SIG-M5 treated with dmso at 0.1 percent for 504 hours (cell line): ENCODE measurements around the gene SNX14.

Source experiments
- DNase-seq: peaks from one replicate; lab custom pipeline; 2025; ENCODE audit not compliant: unreplicated experiment; lab: John Stamatoyannopoulos, UW

SNX14 gene

GRCh38 chr6:85465762-85466161, 127.9 kb downstream of the SNX14 start:
- no peak for DNase-seq

- no peak for DNase-seq
Measured at GRCh38 chr6:85464722-85465150, 128.9 kb downstream of the SNX14 start.

- DNase-seq = peak; percentile 59
Measured at GRCh38 chr6:85464260-85464644, 129.4 kb downstream of the SNX14 start.

DNA sequence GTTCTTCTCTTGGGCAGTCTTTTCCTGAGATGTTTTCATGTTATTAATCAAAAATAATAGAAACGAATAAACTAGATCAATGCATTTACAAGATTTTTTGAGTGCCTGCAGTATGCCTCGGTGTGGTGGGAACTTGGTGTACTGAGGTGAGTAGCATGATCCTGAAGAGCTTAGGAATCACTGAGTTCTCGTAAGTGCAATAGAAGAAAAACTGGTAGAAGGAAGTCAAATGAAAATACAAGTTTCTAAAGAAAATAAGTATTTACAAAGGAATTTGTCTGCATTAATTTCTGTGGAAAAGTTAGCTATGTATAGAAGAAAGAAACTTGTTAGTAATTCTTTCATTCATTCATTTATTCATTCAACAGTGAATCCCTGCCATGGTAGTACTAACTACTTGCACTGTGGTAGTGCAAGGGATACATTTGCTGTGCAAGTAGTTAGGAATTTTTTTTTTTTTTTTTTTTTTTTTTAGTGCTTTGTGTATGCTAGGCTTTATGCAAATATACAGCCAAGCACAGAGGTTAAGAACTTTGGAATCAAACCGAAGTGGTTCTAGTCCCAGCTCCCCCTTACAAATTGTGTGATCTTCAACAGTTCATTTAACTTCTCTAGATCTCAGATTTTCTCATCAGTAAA, 129.9 kb downstream of the SNX14 start:
- no peak for DNase-seq

DNA sequence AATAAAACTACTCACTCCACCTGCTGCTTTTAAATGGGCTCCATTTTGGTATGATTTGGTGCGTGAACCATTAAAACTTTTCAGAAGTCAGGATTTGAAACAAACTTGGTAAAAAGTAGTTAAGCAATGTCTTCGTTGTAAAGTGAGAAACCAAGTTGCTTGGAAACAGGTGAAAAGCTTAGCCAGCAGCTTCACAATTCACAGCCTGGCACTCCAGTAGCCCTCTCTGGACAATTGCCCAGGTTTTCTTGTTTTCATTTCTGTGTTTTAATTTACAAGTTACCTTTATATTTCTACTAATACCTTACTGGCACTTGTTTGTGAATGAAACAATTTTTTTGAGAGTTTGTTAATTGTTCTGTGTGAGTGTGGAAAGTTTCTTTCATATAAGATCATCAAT, 131.0 kb downstream of the SNX14 start:
- DNase-seq = no peak

DNA sequence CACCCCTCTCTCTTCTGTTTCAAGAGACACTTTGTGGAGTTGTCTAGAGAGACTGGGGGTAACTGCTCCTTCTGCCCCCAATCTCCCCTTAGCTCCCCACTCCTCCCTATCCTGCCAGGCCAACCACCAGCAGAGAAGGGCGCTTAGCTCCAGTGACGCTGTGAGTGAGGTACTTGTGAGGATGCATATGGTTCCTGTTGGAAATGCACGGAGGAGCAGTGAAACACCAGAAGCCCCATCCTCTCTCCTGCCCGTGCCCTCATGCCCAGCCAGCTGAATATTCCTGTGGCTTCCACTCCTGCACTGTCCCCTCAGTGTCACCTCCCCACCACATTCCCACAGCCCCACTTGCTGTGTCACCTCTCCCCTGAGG, 131.9 kb downstream of the SNX14 start:
- DNase-seq = no peak

DNA sequence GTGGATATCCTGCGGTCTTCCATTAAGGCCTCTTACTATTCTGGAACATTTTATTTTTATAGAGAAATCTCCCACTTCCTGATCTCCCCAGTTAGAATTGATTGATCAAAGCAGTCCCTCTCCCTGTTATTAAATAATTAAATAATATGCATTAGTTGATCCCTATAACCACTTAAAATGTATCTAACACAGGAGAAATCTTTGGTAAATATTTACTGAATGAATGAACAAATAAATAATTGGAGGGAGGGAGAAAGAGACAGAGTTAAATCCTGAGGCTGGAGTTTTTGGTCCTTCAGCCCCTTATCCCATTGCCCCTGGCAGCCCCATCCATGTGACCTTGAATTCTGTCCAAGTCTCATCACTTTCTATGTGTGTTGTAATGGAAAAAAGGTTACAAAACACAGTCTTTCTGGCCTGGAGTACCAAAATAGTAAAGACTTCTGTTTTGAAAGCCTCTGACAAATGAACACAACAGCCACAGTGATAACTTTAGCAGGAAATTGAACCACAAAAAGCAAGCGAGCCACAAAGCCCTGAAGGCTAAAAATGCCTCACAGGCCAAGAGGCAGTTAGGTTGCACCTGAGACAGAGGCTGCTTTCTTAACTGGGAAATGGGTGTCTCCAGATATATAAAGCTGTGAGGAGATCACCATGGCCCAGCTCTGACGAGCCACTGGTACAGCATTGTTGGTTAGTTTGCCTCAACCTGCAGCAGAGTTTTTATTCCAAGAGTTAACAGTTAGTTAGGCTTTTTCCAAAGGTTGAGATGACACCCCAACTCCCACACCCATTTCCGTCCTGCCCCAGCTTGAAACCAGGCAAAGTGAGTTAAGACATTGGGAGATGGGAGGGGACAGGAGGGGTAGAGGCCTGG, 132.5 kb downstream of the SNX14 start:
- DNase-seq = peak; percentile 88

DNA sequence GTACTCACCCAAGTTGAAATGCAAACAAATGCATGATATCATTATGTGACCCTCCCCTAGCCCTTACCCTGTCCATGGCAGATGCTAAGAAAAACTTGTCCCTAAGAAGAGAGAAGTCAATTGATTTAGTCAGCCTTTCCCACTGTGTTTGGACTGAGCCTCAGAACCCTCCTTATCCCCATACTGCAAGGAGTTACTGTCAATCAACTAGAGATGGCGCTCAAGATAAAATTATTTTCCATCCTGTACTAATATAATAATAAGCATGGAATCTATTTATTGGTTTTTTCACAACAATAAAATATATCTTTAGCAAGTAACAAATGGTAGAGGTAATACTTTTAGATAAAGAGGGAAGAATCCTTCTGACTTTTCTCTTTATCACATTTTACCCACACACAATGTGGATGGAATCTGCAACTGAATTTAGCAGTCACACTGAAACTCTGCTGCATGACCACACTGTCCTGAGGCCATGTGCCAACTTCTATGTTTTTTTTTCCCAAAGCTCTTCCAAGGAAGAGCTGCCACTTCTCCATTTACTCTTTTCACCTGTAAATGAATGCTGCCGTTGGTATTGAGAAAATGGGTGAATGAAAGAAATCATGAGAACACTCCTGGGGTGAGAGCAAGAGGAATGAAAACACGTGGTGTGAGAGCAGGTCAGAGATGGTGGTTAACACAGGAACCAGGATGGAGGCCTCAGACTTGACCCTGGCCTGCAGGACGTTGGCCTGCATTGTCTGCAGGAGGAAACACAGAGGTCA, 133.3 kb downstream of the SNX14 start:
- DNase-seq = no peak

DNA sequence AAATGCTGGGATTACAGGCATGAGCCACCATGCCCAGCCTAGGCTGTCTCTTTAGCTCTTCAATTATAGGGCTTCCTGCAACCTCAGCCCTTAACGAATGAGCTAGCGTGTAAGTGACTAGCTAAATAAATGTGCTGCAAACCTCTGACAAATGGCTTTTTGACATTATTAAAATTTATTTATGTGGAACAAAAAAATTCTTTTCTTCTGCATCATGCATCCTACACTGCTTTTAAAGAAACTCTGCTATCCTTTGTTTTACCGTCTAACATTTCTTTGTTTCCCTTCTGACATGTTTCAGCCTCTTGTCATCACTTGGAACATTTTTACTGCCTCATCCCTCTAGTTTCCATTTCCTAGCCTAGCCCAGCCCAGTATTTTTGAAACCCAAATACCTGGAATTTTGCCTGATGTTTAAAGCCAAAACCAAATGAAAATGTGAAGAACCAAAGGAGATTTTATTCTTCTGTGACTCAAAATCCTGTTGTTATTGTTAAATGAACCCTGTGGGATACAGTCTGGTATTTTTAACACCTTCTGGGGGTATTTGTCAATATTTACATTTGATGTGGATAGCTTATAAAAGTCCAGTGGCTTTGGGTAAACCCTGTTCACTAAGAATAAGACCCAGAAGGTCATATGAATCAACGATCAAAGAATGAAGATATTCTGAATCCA, 134.3 kb downstream of the SNX14 start:
- DNase-seq = no peak

GRCh38 chr6:85458782-85459181, 134.9 kb downstream of the SNX14 start:
- no peak for DNase-seq

- peak; percentile 39 for DNase-seq
Measured at GRCh38 chr6:85458184-85458583, 135.5 kb downstream of the SNX14 start.

GRCh38 chr6:85456782-85457181, 136.9 kb downstream of the SNX14 start:
- no peak for DNase-seq
